GM18868 (cell line): ENCODE data around the gene RPGRIP1L.

Experiments used
- ATAC-seq: cut with Tn5 transposase; IDR thresholded peaks from one replicate; pipeline ENCODE4 v1.9.1; 2021; ENCODE audit warnings: mild to moderate bottlenecking, moderate library complexity; ENCODE audit not compliant: unreplicated experiment

Gene RPGRIP1L

GRCh38 chr16:53608094-53608493 lies 95.6 kb downstream of the RPGRIP1L start:
- no peak for ATAC-seq

- ATAC-seq = no peak
Measured at GRCh38 chr16:53605831-53606400, 97.7 kb downstream of the RPGRIP1L start.

- no peak for ATAC-seq
Measured at GRCh38 chr16:53605356-53605755, 98.3 kb downstream of the RPGRIP1L start.

GRCh38 chr16:53601961-53602360 lies 101.7 kb downstream of the RPGRIP1L start:
- ATAC-seq = no peak

GRCh38 chr16:53600616-53601015 lies 103.0 kb downstream of the RPGRIP1L start:
- no peak for ATAC-seq

GRCh38 chr16:53600126-53600525 lies 103.5 kb downstream of the RPGRIP1L start:
- ATAC-seq = no peak

- no peak for ATAC-seq
Measured at GRCh38 chr16:53599548-53599947, 104.1 kb downstream of the RPGRIP1L start.

- no peak for ATAC-seq
Measured at GRCh38 chr16:53598511-53599275, 105.0 kb downstream of the RPGRIP1L start.

GRCh38 chr16:53597776-53598175 lies 105.9 kb downstream of the RPGRIP1L start:
- ATAC-seq = no peak

GRCh38 chr16:53588081-53588648 lies 115.5 kb downstream of the RPGRIP1L start:
- no peak for ATAC-seq

- no peak for ATAC-seq
Measured at GRCh38 chr16:53583401-53583800, 120.3 kb downstream of the RPGRIP1L start.

- ATAC-seq = no peak
Measured at GRCh38 chr16:53581784-53582183, 121.9 kb downstream of the RPGRIP1L start.

- no peak for ATAC-seq
Measured at GRCh38 chr16:53580038-53580802, 123.4 kb downstream of the RPGRIP1L start.

- no peak for ATAC-seq
Measured at GRCh38 chr16:53576904-53577303, 126.8 kb downstream of the RPGRIP1L start.

GRCh38 chr16:53576210-53576609 lies 127.4 kb downstream of the RPGRIP1L start:
- ATAC-seq = no peak

GRCh38 chr16:53571763-53572162 lies 131.9 kb downstream of the RPGRIP1L start:
- ATAC-seq = no peak

- ATAC-seq = no peak
Measured at GRCh38 chr16:53566552-53567245, 137.0 kb downstream of the RPGRIP1L start.

GRCh38 chr16:53565296-53565863 lies 138.3 kb downstream of the RPGRIP1L start:
- ATAC-seq = no peak

- ATAC-seq = no peak
Measured at GRCh38 chr16:53563426-53563825, 140.2 kb downstream of the RPGRIP1L start.

GRCh38 chr16:53561101-53561888 lies 142.4 kb downstream of the RPGRIP1L start:
- no peak for ATAC-seq
